ENCODE data around the gene POLR3G.

GRCh38 chr5:90557871-90558270 is 83.2 kb downstream of the POLR3G start:
- no peak for TF ChIP-seq CTCF (IDR thresholded peaks at IDR 0.05)
- TF ChIP-seq POLR2A (IDR thresholded peaks at IDR 0.05), result no peak
- no peak for TF ChIP-seq POLR2AphosphoS5 (IDR thresholded peaks at IDR 0.05; ENCODE audit: insufficient read depth in 1 of 2, low read depth in 1 of 2)

Data from vagina (tissue), 2 donors.